ENCODE measurements around the gene NCOR2. TPM values are rescaled to one million over a fixed set of nuclear protein-coding genes. Genes with fewer than 3 reads are reported as not detected.

Gene NCOR2
- total RNA-seq, 2 donors from 2014 or later: 185 to 207 TPM

GRCh38 chr12:124579921-124580517 is 12.6 kb upstream of the NCOR2 start:
- Mint-ChIP-seq H3K27me3 (ENCODE audit: insufficient read depth) (no peaks in the 10 kb centered on the region), H3K27ac (no peak overlapping the region), H3K36me3 (ENCODE audit: low read depth) (no peaks in the 10 kb centered on the region), H3K4me1 (no peaks in the 10 kb centered on the region), H3K9me3 (peaks cover 18% of the 10 kb centered on the region), H3K4me3 (no peak overlapping the region)
- Histone ChIP-seq H3K27ac (ENCODE audit: low read depth, low read length) (no peak overlapping the region), H3K36me3 (ENCODE audit: control insufficient read depth, insufficient read depth, low read length) (no peaks in the 10 kb centered on the region), H3K27me3 (ENCODE audit: control insufficient read depth, insufficient read depth, low read length, poor library complexity, severe bottlenecking) (no peaks in the 10 kb centered on the region), H3K9me3 (ENCODE audit: control insufficient read depth, low read length) (no peaks in the 10 kb centered on the region), H3K4me3 (ENCODE audit: low read length) (no peak overlapping the region), H3K4me1 (ENCODE audit: control insufficient read depth, insufficient read depth, low read length) (no peaks in the 10 kb centered on the region), H3K9ac (ENCODE audit: extremely low read depth, low read length, poor library complexity, severe bottlenecking) (no peak overlapping the region)
- no peak for DNase-seq
- TF ChIP-seq CTCF (conservative IDR thresholded peaks at IDR 0.05): no peak
- 96 to 98% methylated on average over 5 of the region's 5 CpGs for WGBS, 2 experiments (ENCODE audit: insufficient coverage in 1 of 2, insufficient read length in 1 of 2)

- H3K9me3 ChIP-seq (ENCODE audit: control insufficient read depth, low read length): no peaks in the 10 kb centered on the region
- no peak overlapping the region for H3K9ac ChIP-seq (ENCODE audit: extremely low read depth, low read length, poor library complexity, severe bottlenecking)
- Mint-ChIP-seq H3K27ac (no peak overlapping the region), H3K27me3 (ENCODE audit: insufficient read depth) (no peaks in the 10 kb centered on the region), H3K4me1 (peaks cover 6% of the 10 kb centered on the region), H3K9me3 (peaks cover 16% of the 10 kb centered on the region), H3K4me3 (no peak overlapping the region), H3K36me3 (ENCODE audit: low read depth) (no peaks in the 10 kb centered on the region)
- WGBS, 2 experiments (ENCODE audit: insufficient coverage in 1 of 2, insufficient read length in 1 of 2): 93 to 95% methylated on average over 3 of the region's 3 CpGs
- TF ChIP-seq CTCF (conservative IDR thresholded peaks at IDR 0.05): no peak
- no peaks in the 10 kb centered on the region for H3K27me3 ChIP-seq (ENCODE audit: control insufficient read depth, insufficient read depth, low read length, poor library complexity, severe bottlenecking)
- H3K36me3 ChIP-seq (ENCODE audit: control insufficient read depth, insufficient read depth, low read length): no peaks in the 10 kb centered on the region
- no peak for DNase-seq
- peaks cover 1% of the 10 kb centered on the region for H3K4me1 ChIP-seq (ENCODE audit: control insufficient read depth, insufficient read depth, low read length)
- no peak overlapping the region for H3K4me3 ChIP-seq (ENCODE audit: low read length)
- no peak overlapping the region for H3K27ac ChIP-seq (ENCODE audit: low read depth, low read length)
Observed at GRCh38 chr12:124578854-124579253, 11.4 kb upstream of the NCOR2 start.

- Mint-ChIP-seq H3K36me3 (ENCODE audit: low read depth) (no peaks in the 10 kb centered on the region), H3K27me3 (ENCODE audit: insufficient read depth) (no peaks in the 10 kb centered on the region), H3K4me3 (no peak overlapping the region), H3K4me1 (peaks cover 10% of the 10 kb centered on the region), H3K9me3 (peaks cover 15% of the 10 kb centered on the region), H3K27ac (no peak overlapping the region)
- Histone ChIP-seq H3K27ac (ENCODE audit: low read depth, low read length) (no peak overlapping the region), H3K36me3 (ENCODE audit: control insufficient read depth, insufficient read depth, low read length) (no peaks in the 10 kb centered on the region), H3K27me3 (ENCODE audit: control insufficient read depth, insufficient read depth, low read length, poor library complexity, severe bottlenecking) (no peaks in the 10 kb centered on the region), H3K9me3 (ENCODE audit: control insufficient read depth, low read length) (no peaks in the 10 kb centered on the region), H3K4me1 (ENCODE audit: control insufficient read depth, insufficient read depth, low read length) (peaks cover 5% of the 10 kb centered on the region), H3K9ac (ENCODE audit: extremely low read depth, low read length, poor library complexity, severe bottlenecking) (no peak overlapping the region), H3K4me3 (ENCODE audit: low read length) (no peak overlapping the region)
- DNase-seq: peak; percentile 72
- TF ChIP-seq CTCF (conservative IDR thresholded peaks at IDR 0.05): peak; percentile 46
- 85 to 91% methylated on average over 4 to 8 of the region's 8 CpGs for WGBS, 2 experiments (ENCODE audit: insufficient coverage in 1 of 2, insufficient read length in 1 of 2)
Observed at GRCh38 chr12:124578445-124578844, 11.0 kb upstream of the NCOR2 start.
